ENCODE results near the gene SHC1. TPM values are rescaled to one million over a fixed set of nuclear protein-coding genes. Genes with fewer than 3 reads are reported as not detected.

SHC1 gene
- total RNA-seq, 2 donors from 2014 or later, result 69.5 to 80.5 TPM

GRCh38 chr1:154973344-154974101, 3.0 kb upstream of the SHC1 start:
- TF ChIP-seq CTCF (IDR thresholded peaks at IDR 0.05), result peak in 1 of 2 donors; percentile 29

GRCh38 chr1:154972517-154973343, 2.2 kb upstream of the SHC1 start:
- no peak for TF ChIP-seq CTCF (IDR thresholded peaks at IDR 0.05)
- H3K27ac ChIP-seq, result peak overlapping the region; percentile 99
- peaks cover 0 to 72% of the 10 kb centered on the region in 2 donors for H3K4me1 ChIP-seq
- H3K4me3 ChIP-seq, result peak overlapping the region; percentile 74 to 76
- DNase-seq (ENCODE audit: low spot score), result peak; percentile 87
- no peaks in the 10 kb centered on the region for H3K9me3 ChIP-seq
- peaks cover 8% of the 10 kb centered on the region for H3K36me3 ChIP-seq
- no peaks in the 10 kb centered on the region for H3K27me3 ChIP-seq

More at GRCh38 chr1:154973344-154974101, 3.0 kb upstream of the SHC1 start:
- Histone ChIP-seq H3K27me3 (no peaks in the 10 kb centered on the region), H3K36me3 (peaks cover under 1% of the 10 kb centered on the region), H3K27ac (peak overlapping the region; percentile 99), H3K4me1 (peaks cover 0 to 64% of the 10 kb centered on the region in 2 donors), H3K9me3 (no peaks in the 10 kb centered on the region), H3K4me3 (peak overlapping the region; percentile 74 to 76)
- peak; percentile 99 for DNase-seq (ENCODE audit: low spot score)

- H3K4me1 ChIP-seq, result peaks cover 0 to 76% of the 10 kb centered on the region in 2 donors
- peaks cover 14% of the 10 kb centered on the region for H3K36me3 ChIP-seq
- no peak for DNase-seq (ENCODE audit: low spot score)
- H3K27ac ChIP-seq, result peak overlapping the region; percentile 99
- TF ChIP-seq CTCF (IDR thresholded peaks at IDR 0.05), result no peak
- H3K9me3 ChIP-seq, result no peaks in the 10 kb centered on the region
- peak overlapping the region; percentile 74 to 76 for H3K4me3 ChIP-seq
- no peaks in the 10 kb centered on the region for H3K27me3 ChIP-seq
Observed at GRCh38 chr1:154972213-154972516, 1.6 kb upstream of the SHC1 start.

GRCh38 chr1:154971341-154971998, 923 bp upstream of the SHC1 start:
- peak; percentile 88 for DNase-seq (ENCODE audit: low spot score)
- H3K9me3 ChIP-seq, result no peaks in the 10 kb centered on the region
- peak overlapping the region; percentile 99 for H3K27ac ChIP-seq
- H3K4me1 ChIP-seq, result peaks cover 0 to 74% of the 10 kb centered on the region in 2 donors
- peaks cover 21% of the 10 kb centered on the region for H3K36me3 ChIP-seq
- no peak for TF ChIP-seq CTCF (IDR thresholded peaks at IDR 0.05)
- H3K4me3 ChIP-seq, result peak overlapping the region in 1 of 2 donors; percentile 48
- no peaks in the 10 kb centered on the region for H3K27me3 ChIP-seq

GRCh38 chr1:154969860-154970452, 591 bp downstream of the SHC1 start:
- DNase-seq (ENCODE audit: low spot score), result no peak
- H3K4me1 ChIP-seq, result peaks cover 0 to 63% of the 10 kb centered on the region in 2 donors

More at GRCh38 chr1:154969860-154970452, 591 bp downstream of the SHC1 start:
- Histone ChIP-seq H3K9me3 (no peaks in the 10 kb centered on the region), H3K27ac (peak overlapping the region; percentile 99), H3K4me3 (peak overlapping the region; percentile 36 to 48), H3K36me3 (peaks cover 36% of the 10 kb centered on the region), H3K27me3 (no peaks in the 10 kb centered on the region)
- TF ChIP-seq CTCF (IDR thresholded peaks at IDR 0.05), result no peak

Measured in right atrium auricular region (tissue), 2 donors.